Uterus (tissue), 2 donors: ENCODE data around the gene CELSR3.

Source experiments
- CTCF ChIP-seq, 4 experiments: fragments of 200-600 bp in 2 of 4; fragments of 450-650 bp in 2 of 4; sonication (generic) in 2 of 4; IDR thresholded peaks; one replicate each; pipeline ENCODE4 v1.5.1; 2016 to 2019; ENCODE audit warnings: antibody characterized with exemption in 4 of 4, mild to moderate bottlenecking in 2 of 4, moderate library complexity in 1 of 4
- POLR2A ChIP-seq, 2 donors: fragments of 450-650 bp; IDR thresholded peaks; one replicate each; pipeline ENCODE4 v1.6.1; 2016; ENCODE audit warnings: antibody characterized with exemption in 2 of 2, mild to moderate bottlenecking in 1 of 2, moderate library complexity in 1 of 2

GRCh38 chr3:48672522-48672921, 9.8 kb upstream of the CELSR3 start:
- TF ChIP-seq CTCF (IDR thresholded peaks at IDR 0.05) (no peak), POLR2A (IDR thresholded peaks at IDR 0.05) (no peak)
